Measurements from ENCODE around the gene SLC25A42. TPM values are rescaled to one million over a fixed set of nuclear protein-coding genes. Genes with fewer than 3 reads are reported as not detected.

Gene SLC25A42
- total RNA-seq, 2 donors from 2014 or later, result 15.1 to 19.2 TPM

GRCh38 chr19:19059018-19059836 lies 4.6 kb upstream of the SLC25A42 start:
- no peak for DNase-seq (ENCODE audit: low spot score in 2 of 2)
- H3K36me3 Mint-ChIP-seq, result peaks cover 0 to under 1% of the 10 kb centered on the region in 2 donors
- ATAC-seq, result no peak
- peak overlapping the region in 1 of 2 donors; percentile 55 for H3K27ac Mint-ChIP-seq
- H3K9me3 Mint-ChIP-seq, result no peaks in the 10 kb centered on the region

- H3K9me3 Mint-ChIP-seq, result no peaks in the 10 kb centered on the region
- no peaks in the 10 kb centered on the region for H3K36me3 Mint-ChIP-seq
- DNase-seq (ENCODE audit: low spot score in 2 of 2) (no peak), ATAC-seq (no peak)
- peak overlapping the region in 1 of 2 donors; percentile 55 for H3K27ac Mint-ChIP-seq
Observed at GRCh38 chr19:19059837-19060611, 3.8 kb upstream of the SLC25A42 start.

- DNase-seq (ENCODE audit: low spot score in 2 of 2), result no peak
- no peak for ATAC-seq
- no peaks in the 10 kb centered on the region for H3K36me3 Mint-ChIP-seq
Observed at GRCh38 chr19:19061506-19061905, 2.3 kb upstream of the SLC25A42 start.

GRCh38 chr19:19062454-19063182 lies 1.2 kb upstream of the SLC25A42 start:
- peak overlapping the region in 1 of 2 donors; percentile 87 for H3K27ac Mint-ChIP-seq
- no peaks in the 10 kb centered on the region for H3K36me3 Mint-ChIP-seq
- H3K9me3 Mint-ChIP-seq, result no peaks in the 10 kb centered on the region
- ATAC-seq, result no peak
- DNase-seq (ENCODE audit: low spot score in 2 of 2), result no peak

More at GRCh38 chr19:19061506-19061905, 2.3 kb upstream of the SLC25A42 start:
- no peaks in the 10 kb centered on the region for H3K9me3 Mint-ChIP-seq
- peak overlapping the region in 1 of 2 donors; percentile 87 for H3K27ac Mint-ChIP-seq

- Mint-ChIP-seq H3K36me3 (no peaks in the 10 kb centered on the region), H3K27ac (peak overlapping the region; percentile 85 to 87), H3K9me3 (no peaks in the 10 kb centered on the region)
- DNase-seq (ENCODE audit: low spot score in 2 of 2) (no peak), ATAC-seq (peak in 1 of 2 donors; percentile 41)
Observed at GRCh38 chr19:19064098-19064722, 416 bp downstream of the SLC25A42 start.

GRCh38 chr19:19064811-19065745 lies 1.3 kb downstream of the SLC25A42 start:
- Mint-ChIP-seq H3K9me3 (no peaks in the 10 kb centered on the region), H3K36me3 (no peaks in the 10 kb centered on the region), H3K27ac (peak overlapping the region; percentile 85 to 87)
- ATAC-seq (no peak), DNase-seq (ENCODE audit: low spot score in 2 of 2) (peak; percentile 34 to 66)

GRCh38 chr19:19067276-19068072 lies 3.7 kb downstream of the SLC25A42 start:
- H3K27ac Mint-ChIP-seq, result peak overlapping the region in 1 of 2 donors; percentile 55
- H3K36me3 Mint-ChIP-seq, result no peaks in the 10 kb centered on the region
- no peaks in the 10 kb centered on the region for H3K9me3 Mint-ChIP-seq
- ATAC-seq (no peak), DNase-seq (ENCODE audit: low spot score in 2 of 2) (no peak)

GRCh38 chr19:19068659-19069654 lies 5.2 kb downstream of the SLC25A42 start:
- DNase-seq (ENCODE audit: low spot score in 2 of 2) (no peak), ATAC-seq (no peak)
- Mint-ChIP-seq H3K9me3 (no peaks in the 10 kb centered on the region), H3K36me3 (no peaks in the 10 kb centered on the region), H3K27ac (peak overlapping the region in 1 of 2 donors; percentile 50)

GRCh38 chr19:19071897-19072296 lies 8.1 kb downstream of the SLC25A42 start:
- DNase-seq (ENCODE audit: low spot score in 2 of 2) (no peak), ATAC-seq (no peak)
- no peaks in the 10 kb centered on the region for H3K9me3 Mint-ChIP-seq
- no peaks in the 10 kb centered on the region for H3K36me3 Mint-ChIP-seq
- no peak overlapping the region for H3K27ac Mint-ChIP-seq

GRCh38 chr19:19074196-19074882 lies 10.5 kb downstream of the SLC25A42 start:
- ATAC-seq (no peak), DNase-seq (ENCODE audit: low spot score in 2 of 2) (no peak)
- Mint-ChIP-seq H3K9me3 (no peaks in the 10 kb centered on the region), H3K36me3 (no peaks in the 10 kb centered on the region), H3K27ac (no peak overlapping the region)

GRCh38 chr19:19075126-19075525 lies 11.3 kb downstream of the SLC25A42 start:
- DNase-seq (ENCODE audit: low spot score in 2 of 2), result no peak
- Mint-ChIP-seq H3K9me3 (no peaks in the 10 kb centered on the region), H3K36me3 (no peaks in the 10 kb centered on the region), H3K27ac (no peak overlapping the region)
- ATAC-seq, result no peak

GRCh38 chr19:19076476-19076875 lies 12.7 kb downstream of the SLC25A42 start:
- Mint-ChIP-seq H3K27ac (no peak overlapping the region), H3K36me3 (no peaks in the 10 kb centered on the region), H3K9me3 (no peaks in the 10 kb centered on the region)
- no peak for DNase-seq (ENCODE audit: low spot score in 2 of 2)
- ATAC-seq, result no peak

- H3K36me3 Mint-ChIP-seq, result no peaks in the 10 kb centered on the region
- no peak for ATAC-seq
- no peak for DNase-seq (ENCODE audit: low spot score in 2 of 2)
- H3K9me3 Mint-ChIP-seq, result no peaks in the 10 kb centered on the region
- peak overlapping the region in 1 of 2 donors; percentile 73 for H3K27ac Mint-ChIP-seq
Observed at GRCh38 chr19:19077103-19077502, 13.3 kb downstream of the SLC25A42 start.

Data from activated naive CD4-positive, alpha-beta T cell treated with anti-CD3 and anti-CD28 coated beads, Interleukin-2, amount 50 U/mL, for 72 hours (primary cell).